GM03348 (cell line): ENCODE data around the gene PDK4.
"Not testable (repeated sequence)": the region's sequence is repeated elsewhere in the genome, so short reads cannot be mapped to it uniquely, and the experiment has no call there.

Experiments
- DNase-seq: peaks from one replicate; pipeline ENCODE4 v3.0.0; 2012; ENCODE audit warnings: low spot score

Gene PDK4

GRCh38 chr7:95604811-95605210 is 8.5 kb upstream of the PDK4 start:
- not testable (repeated sequence) for DNase-seq

GRCh38 chr7:95604397-95604796 is 8.1 kb upstream of the PDK4 start:
- DNase-seq = not testable (repeated sequence)

GRCh38 chr7:95602421-95602820 is 6.1 kb upstream of the PDK4 start:
- DNase-seq = no peak

GRCh38 chr7:95601316-95601715 is 5.0 kb upstream of the PDK4 start:
- no peak for DNase-seq

- DNase-seq = no peak
Observed at GRCh38 chr7:95599069-95599468, 2.8 kb upstream of the PDK4 start.

GRCh38 chr7:95598511-95598910 is 2.2 kb upstream of the PDK4 start:
- DNase-seq = no peak

- no peak for DNase-seq
Observed at GRCh38 chr7:95595746-95596197, 544 bp downstream of the PDK4 start.

- no peak for DNase-seq
Observed at GRCh38 chr7:95594185-95594584, 2.1 kb downstream of the PDK4 start.

GRCh38 chr7:95593343-95593742 is 3.0 kb downstream of the PDK4 start:
- no peak for DNase-seq

- DNase-seq = no peak
Observed at GRCh38 chr7:95592570-95592969, 3.7 kb downstream of the PDK4 start.

- no peak for DNase-seq
Observed at GRCh38 chr7:95590387-95591248, 5.7 kb downstream of the PDK4 start.

- no peak for DNase-seq
Observed at GRCh38 chr7:95589766-95590165, 6.5 kb downstream of the PDK4 start.

- DNase-seq = no peak
Observed at GRCh38 chr7:95589031-95589430, 7.3 kb downstream of the PDK4 start.

- no peak for DNase-seq
Observed at GRCh38 chr7:95586951-95587301, 9.4 kb downstream of the PDK4 start.

- no peak for DNase-seq
Observed at GRCh38 chr7:95585426-95585789, 10.9 kb downstream of the PDK4 start.

GRCh38 chr7:95584769-95585425 is 11.4 kb downstream of the PDK4 start:
- no peak for DNase-seq

- DNase-seq = no peak
Observed at GRCh38 chr7:95583834-95584621, 12.3 kb downstream of the PDK4 start.

- DNase-seq = no peak
Observed at GRCh38 chr7:95582578-95583293, 13.6 kb downstream of the PDK4 start.

GRCh38 chr7:95581467-95581866 is 14.8 kb downstream of the PDK4 start:
- DNase-seq = no peak

- no peak for DNase-seq
Observed at GRCh38 chr7:95579318-95579717, 17.0 kb downstream of the PDK4 start.

GRCh38 chr7:95578299-95578855 is 17.9 kb downstream of the PDK4 start:
- no peak for DNase-seq

GRCh38 chr7:95577137-95577536 is 19.2 kb downstream of the PDK4 start:
- no peak for DNase-seq
